ENCODE results near the gene G0S2. TPM values are rescaled to one million over a fixed set of nuclear protein-coding genes. Genes with fewer than 3 reads are reported as not detected.

G0S2 gene
- total RNA-seq, 1 donor from 2014 or later, result 3.6 TPM

- peaks cover 10% of the 10 kb centered on the region for H3K4me1 Mint-ChIP-seq
- no peak for DNase-seq (ENCODE audit: low spot score in 2 of 2, unreplicated experiment in 2 of 2)
- no peaks in the 10 kb centered on the region for H3K27me3 Mint-ChIP-seq (ENCODE audit: low read depth)
- H3K4me3 Mint-ChIP-seq, result no peak overlapping the region
- no peak overlapping the region for H3K27ac Mint-ChIP-seq
- peaks cover 6% of the 10 kb centered on the region for H3K9me3 Mint-ChIP-seq
- TF ChIP-seq CTCF (IDR thresholded peaks at IDR 0.05; ENCODE audit: unreplicated experiment), result no peak
- no peaks in the 10 kb centered on the region for H3K36me3 Mint-ChIP-seq
Measured at GRCh38 chr1:209723265-209723664, 48.1 kb downstream of the G0S2 start.

GRCh38 chr1:209723756-209724693, 48.8 kb downstream of the G0S2 start:
- Mint-ChIP-seq H3K4me3 (no peak overlapping the region), H3K9me3 (peaks cover 6% of the 10 kb centered on the region), H3K36me3 (no peaks in the 10 kb centered on the region), H3K27ac (no peak overlapping the region), H3K27me3 (ENCODE audit: low read depth) (no peaks in the 10 kb centered on the region), H3K4me1 (peaks cover 10% of the 10 kb centered on the region)
- no peak for DNase-seq (ENCODE audit: low spot score in 2 of 2, unreplicated experiment in 2 of 2)
- TF ChIP-seq CTCF (IDR thresholded peaks at IDR 0.05; ENCODE audit: unreplicated experiment), result no peak

Other genes with a start within 250 kb of the G0S2 start
- gene CAMK1G, start 91.7 kb upstream of the G0S2 start, total RNA-seq, result 3.8 to 5.2 TPM (median 4.5 TPM) in 3 replicates
- gene LAMB3, start 23.0 kb upstream of the G0S2 start, total RNA-seq, result 34.7 to 37.0 TPM (median 37.0 TPM) in 3 replicates
- gene HSD11B1, start 29.4 kb downstream of the G0S2 start, total RNA-seq, result 0.63 TPM in 1 of 3 replicates, not detected in the others
- 0.85 to 1.2 TPM (median 1.1 TPM) in 3 replicates for gene TRAF3IP3, start 80.6 kb downstream of the G0S2 start, total RNA-seq
- gene C1orf74, start 109.1 kb downstream of the G0S2 start, total RNA-seq, result 3.5 to 3.8 TPM (median 3.5 TPM) in 3 replicates
- 38.1 to 43.1 TPM (median 39.9 TPM) in 3 replicates for gene IRF6, start 130.7 kb downstream of the G0S2 start, total RNA-seq
- 8.8 to 9.7 TPM (median 9.0 TPM) in 3 replicates for gene UTP25, start 152.6 kb downstream of the G0S2 start, total RNA-seq

Data from mesothelial cell of epicardium (in vitro differentiated cells).